ENCODE data around the gene ZNF185. TPM values are rescaled to one million over a fixed set of nuclear protein-coding genes. Genes with fewer than 3 reads are reported as not detected.

Gene ZNF185
- total RNA-seq, 1 donor from 2014 or later: 14.8 TPM

DNA sequence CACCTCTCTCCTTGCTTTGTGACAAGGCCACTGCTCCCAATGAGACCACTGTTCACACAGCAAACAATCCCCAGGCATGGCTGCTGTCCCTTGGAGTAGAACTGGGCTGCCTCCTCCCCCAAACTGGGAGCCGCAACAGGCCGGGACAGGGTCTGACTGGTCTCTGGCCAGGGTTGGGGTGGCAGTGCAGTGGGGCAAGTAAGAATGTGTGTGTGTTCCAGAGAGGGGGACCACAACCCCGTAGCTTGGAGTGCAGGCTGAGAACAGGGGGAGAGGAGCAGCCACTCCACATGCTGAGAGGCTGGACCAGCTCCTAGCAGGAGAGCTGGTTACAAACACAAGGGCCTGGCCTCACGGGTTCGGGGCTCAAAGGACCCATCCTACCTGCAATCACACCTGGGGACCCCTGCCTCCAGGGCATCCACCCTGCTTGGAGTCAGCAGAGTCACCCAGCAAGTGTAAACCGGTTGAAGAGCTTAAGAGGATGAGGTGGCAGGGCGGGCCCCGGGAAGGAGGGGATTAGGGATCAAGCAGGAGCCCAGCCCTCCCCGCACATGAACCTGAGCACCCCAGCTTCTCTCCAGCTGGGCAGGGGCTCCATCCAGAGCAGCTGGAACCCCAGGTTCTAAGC lies 3.8 kb upstream of the ZNF185 start:
- H4K20me1 ChIP-seq (ENCODE audit: low read depth): no peaks in the 10 kb centered on the region
- H3K36me3 ChIP-seq: no peaks in the 10 kb centered on the region
- Mint-ChIP-seq H3K36me3 (peaks cover 2% of the 10 kb centered on the region), H3K27ac (peak overlapping the region; percentile 91), H3K27me3 (ENCODE audit: insufficient read depth, low read depth) (peaks cover 14% of the 10 kb centered on the region), H3K9me3 (peaks cover 24% of the 10 kb centered on the region), H3K4me3 (no peak overlapping the region), H3K4me1 (peaks cover 22% of the 10 kb centered on the region)
- H3F3A ChIP-seq (ENCODE audit: low read depth): no peaks in the 10 kb centered on the region
- no peak overlapping the region for H3K4me2 ChIP-seq
- H3K9ac ChIP-seq: no peak overlapping the region
- no peak overlapping the region for H3K4me3 ChIP-seq
- no peak overlapping the region for H2AFZ ChIP-seq (replicated peaks)
- H3K4me1 ChIP-seq: peaks cover 9% of the 10 kb centered on the region
- no peak overlapping the region for H3K27ac ChIP-seq
- H3K27me3 ChIP-seq: no peaks in the 10 kb centered on the region
- no peaks in the 10 kb centered on the region for H3K9me3 ChIP-seq (ENCODE audit: low read depth)
- no peak for DNase-seq (ENCODE audit: low spot score)
- no peak for TF ChIP-seq EZH2 (IDR thresholded peaks at IDR 0.05)
- no peak for TF ChIP-seq EZH2phosphoT487 (IDR thresholded peaks at IDR 0.05)
- TF ChIP-seq, protein P1, sequence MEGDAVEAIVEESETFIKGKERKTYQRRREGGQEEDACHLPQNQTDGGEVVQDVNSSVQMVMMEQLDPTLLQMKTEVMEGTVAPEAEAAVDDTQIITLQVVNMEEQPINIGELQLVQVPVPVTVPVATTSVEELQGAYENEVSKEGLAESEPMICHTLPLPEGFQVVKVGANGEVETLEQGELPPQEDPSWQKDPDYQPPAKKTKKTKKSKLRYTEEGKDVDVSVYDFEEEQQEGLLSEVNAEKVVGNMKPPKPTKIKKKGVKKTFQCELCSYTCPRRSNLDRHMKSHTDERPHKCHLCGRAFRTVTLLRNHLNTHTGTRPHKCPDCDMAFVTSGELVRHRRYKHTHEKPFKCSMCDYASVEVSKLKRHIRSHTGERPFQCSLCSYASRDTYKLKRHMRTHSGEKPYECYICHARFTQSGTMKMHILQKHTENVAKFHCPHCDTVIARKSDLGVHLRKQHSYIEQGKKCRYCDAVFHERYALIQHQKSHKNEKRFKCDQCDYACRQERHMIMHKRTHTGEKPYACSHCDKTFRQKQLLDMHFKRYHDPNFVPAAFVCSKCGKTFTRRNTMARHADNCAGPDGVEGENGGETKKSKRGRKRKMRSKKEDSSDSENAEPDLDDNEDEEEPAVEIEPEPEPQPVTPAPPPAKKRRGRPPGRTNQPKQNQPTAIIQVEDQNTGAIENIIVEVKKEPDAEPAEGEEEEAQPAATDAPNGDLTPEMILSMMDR (IDR thresholded peaks at IDR 0.05): no peak
- H3K79me2 ChIP-seq (ENCODE audit: low read depth): no peaks in the 10 kb centered on the region

DNA sequence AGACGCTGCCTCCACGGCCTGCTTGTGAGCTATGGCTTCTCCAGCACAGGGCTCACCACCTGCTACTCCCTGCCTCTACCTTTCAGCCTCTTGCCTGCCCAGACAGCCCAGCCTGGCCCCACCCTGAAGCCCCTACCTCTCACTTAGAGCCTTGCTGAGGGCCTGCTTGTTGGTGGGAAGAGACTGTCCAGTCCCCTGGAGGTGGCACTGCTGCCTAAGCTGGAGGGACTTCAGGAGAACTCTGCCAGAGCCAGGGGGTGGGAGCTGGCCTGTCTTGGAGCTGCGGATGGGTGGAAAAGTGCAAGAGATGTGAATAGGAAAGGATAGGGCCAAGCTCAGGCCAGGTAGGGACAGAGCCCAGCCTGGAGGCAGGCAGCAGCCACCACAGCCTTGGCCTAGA lies 2.7 kb upstream of the ZNF185 start:
- Mint-ChIP-seq H3K9me3 (peaks cover 27% of the 10 kb centered on the region), H3K4me3 (no peak overlapping the region), H3K36me3 (peaks cover 2% of the 10 kb centered on the region), H3K27ac (no peak overlapping the region), H3K4me1 (peaks cover 22% of the 10 kb centered on the region), H3K27me3 (ENCODE audit: insufficient read depth, low read depth) (peaks cover 13% of the 10 kb centered on the region)
- Histone ChIP-seq H3K36me3 (no peaks in the 10 kb centered on the region), H3K27ac (no peak overlapping the region), H3K4me3 (no peak overlapping the region), H3K9ac (no peak overlapping the region), H4K20me1 (ENCODE audit: low read depth) (no peaks in the 10 kb centered on the region), H3K9me3 (ENCODE audit: low read depth) (no peaks in the 10 kb centered on the region), H3K27me3 (no peaks in the 10 kb centered on the region), H3F3A (ENCODE audit: low read depth) (no peaks in the 10 kb centered on the region), H2AFZ (replicated peaks) (no peak overlapping the region), H3K4me1 (peaks cover 9% of the 10 kb centered on the region), H3K79me2 (ENCODE audit: low read depth) (no peaks in the 10 kb centered on the region), H3K4me2 (no peak overlapping the region)
- TF ChIP-seq, protein P1 (IDR thresholded peaks at IDR 0.05): no peak
- TF ChIP-seq EZH2phosphoT487 (IDR thresholded peaks at IDR 0.05) (no peak), EZH2 (IDR thresholded peaks at IDR 0.05) (no peak)
- DNase-seq (ENCODE audit: low spot score): no peak

GRCh38 chrX:152895724-152896420 lies 2.0 kb upstream of the ZNF185 start:
- Mint-ChIP-seq H3K27me3 (ENCODE audit: insufficient read depth, low read depth) (peaks cover 11% of the 10 kb centered on the region), H3K9me3 (peaks cover 25% of the 10 kb centered on the region), H3K36me3 (peaks cover 2% of the 10 kb centered on the region), H3K4me3 (no peak overlapping the region), H3K4me1 (peaks cover 22% of the 10 kb centered on the region), H3K27ac (no peak overlapping the region)
- no peak overlapping the region for H2AFZ ChIP-seq (replicated peaks)
- H3K27me3 ChIP-seq: no peaks in the 10 kb centered on the region
- no peaks in the 10 kb centered on the region for H4K20me1 ChIP-seq (ENCODE audit: low read depth)
- no peak overlapping the region for H3K27ac ChIP-seq
- H3K9ac ChIP-seq: no peak overlapping the region
- no peak overlapping the region for H3K4me2 ChIP-seq
- no peaks in the 10 kb centered on the region for H3K36me3 ChIP-seq
- no peak overlapping the region for H3K4me3 ChIP-seq
- TF ChIP-seq, protein P1 (IDR thresholded peaks at IDR 0.05): no peak
- TF ChIP-seq EZH2 (IDR thresholded peaks at IDR 0.05): no peak
- TF ChIP-seq EZH2phosphoT487 (IDR thresholded peaks at IDR 0.05): no peak
- no peaks in the 10 kb centered on the region for H3F3A ChIP-seq (ENCODE audit: low read depth)
- peaks cover 9% of the 10 kb centered on the region for H3K4me1 ChIP-seq
- H3K79me2 ChIP-seq (ENCODE audit: low read depth): no peaks in the 10 kb centered on the region
- no peaks in the 10 kb centered on the region for H3K9me3 ChIP-seq (ENCODE audit: low read depth)
- no peak for DNase-seq (ENCODE audit: low spot score)
